T-helper 17 cell (primary cell): ENCODE measurements around the gene MRPL17. TPM values are rescaled to one million over a fixed set of nuclear protein-coding genes. Genes with fewer than 3 reads are reported as not detected.
A peak's percentile ranks its signal among the peaks of the same experiment; 100 is the strongest.

ENCODE experiments used
- ATAC-seq: fragments of 150-1000 bp; cut with Tn5 transposase; 2 replicates; pipeline ENCODE4 v1.10.0; 2021; ENCODE audit warnings: mild to moderate bottlenecking, moderate library complexity
- DNase-seq, 3 donors: peaks; one replicate each; pipeline versions ENCODE4 v3.0.0 to v3.0.0-alpha.2; 2020 to 2021
- H3K9me3 ChIP-seq: one replicate; pipeline ENCODE4 v1.7.0; 2013; ENCODE audit warnings: low read length, mild to moderate bottlenecking; ENCODE audit not compliant: control insufficient read depth, poor library complexity, severe bottlenecking
- H3K27ac Mint-ChIP-seq: one replicate; pipeline ENCODE4 v1.8.0; 2022; ENCODE audit warnings: mild to moderate bottlenecking, moderate library complexity, mixed read lengths
- H3K27me3 Mint-ChIP-seq: one replicate; pipeline ENCODE4 v1.8.0; 2022; ENCODE audit warnings: mixed read lengths
- H3K36me3 Mint-ChIP-seq: one replicate; pipeline ENCODE4 v1.8.0; 2022; ENCODE audit warnings: low read depth, mixed read lengths
- H3K4me1 Mint-ChIP-seq: one replicate; pipeline ENCODE4 v1.8.0; 2022; ENCODE audit warnings: mild to moderate bottlenecking, mixed read lengths
- H3K4me3 Mint-ChIP-seq: one replicate; pipeline ENCODE4 v1.8.0; 2022; ENCODE audit warnings: mild to moderate bottlenecking, moderate library complexity, mixed read lengths
- total RNA-seq, 4 donors: library from RNA in 2 of 4; stranded (reverse) in 2 of 4; gene quantifications; one replicate each; pipeline ENCODE4 v1.2.3 and lab custom pipeline; 2022 to 2026

Gene MRPL17
- total RNA-seq, 2 donors from 2014 or later: 10.9 TPM

DNA sequence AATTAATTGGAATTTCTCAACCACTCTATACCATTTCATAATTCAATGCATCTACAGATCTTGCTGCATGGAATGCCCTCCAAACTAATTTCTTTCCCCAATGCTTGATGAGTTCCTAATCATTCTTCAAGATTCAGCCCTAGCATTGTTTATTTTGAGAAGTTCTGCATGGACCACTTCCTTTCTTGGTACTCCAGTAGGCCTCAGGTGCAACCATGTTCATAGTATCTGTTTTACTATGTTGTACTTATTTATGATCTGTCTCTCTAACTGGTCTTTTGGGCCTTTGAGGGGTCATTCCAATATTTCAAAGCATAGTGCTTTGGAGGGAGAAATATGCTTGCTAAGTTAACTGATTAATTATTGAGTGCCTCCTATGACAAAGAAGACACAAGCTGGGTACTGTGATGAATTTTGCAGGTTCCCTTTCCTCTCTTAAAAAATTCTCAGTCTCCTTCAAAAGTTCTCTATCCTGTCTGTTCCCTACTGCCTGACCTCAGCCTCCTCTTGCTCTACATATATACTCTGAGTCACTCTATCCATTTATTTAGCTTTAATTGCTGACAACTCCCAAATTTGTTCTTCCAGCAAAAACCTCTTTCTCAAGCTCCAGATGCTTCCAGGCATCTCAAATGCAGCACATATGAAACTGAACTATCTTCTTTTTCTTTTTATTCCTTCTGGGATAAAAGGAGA lies 9.5 kb downstream of the MRPL17 start:
- H3K4me1 Mint-ChIP-seq: peaks cover 42% of the 10 kb centered on the region
- DNase-seq (no peak), ATAC-seq (no peak)
- H3K36me3 Mint-ChIP-seq: no peaks in the 10 kb centered on the region
- H3K27ac Mint-ChIP-seq: peak overlapping the region; percentile 75
- no peaks in the 10 kb centered on the region for H3K27me3 Mint-ChIP-seq
- H3K4me3 Mint-ChIP-seq: peak overlapping the region; percentile 69
- no peaks in the 10 kb centered on the region for H3K9me3 ChIP-seq

DNA sequence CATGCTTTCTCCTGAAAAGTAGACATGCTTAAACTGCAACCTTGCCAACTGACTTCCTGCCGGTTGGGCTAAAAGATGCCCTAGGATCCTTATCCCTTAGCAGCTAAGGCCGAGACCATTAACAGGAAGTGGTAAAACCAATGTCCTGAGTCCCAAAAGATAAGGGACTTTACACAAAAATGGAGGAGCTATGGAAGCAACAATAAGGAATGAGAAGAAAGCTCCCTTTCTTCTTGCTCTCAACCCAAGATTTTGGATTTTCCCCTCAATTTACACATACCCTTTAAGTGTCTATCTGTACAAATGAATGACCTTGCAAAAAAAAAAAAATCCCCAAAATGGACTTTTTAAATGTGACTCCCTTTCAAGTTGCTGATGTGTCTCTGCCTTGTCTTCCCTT lies 11.1 kb downstream of the MRPL17 start:
- Mint-ChIP-seq H3K4me3 (no peak overlapping the region), H3K4me1 (peaks cover 46% of the 10 kb centered on the region), H3K36me3 (no peaks in the 10 kb centered on the region), H3K27ac (peak overlapping the region; percentile 39), H3K27me3 (no peaks in the 10 kb centered on the region)
- DNase-seq (no peak), ATAC-seq (no peak)
- H3K9me3 ChIP-seq: no peaks in the 10 kb centered on the region

DNA sequence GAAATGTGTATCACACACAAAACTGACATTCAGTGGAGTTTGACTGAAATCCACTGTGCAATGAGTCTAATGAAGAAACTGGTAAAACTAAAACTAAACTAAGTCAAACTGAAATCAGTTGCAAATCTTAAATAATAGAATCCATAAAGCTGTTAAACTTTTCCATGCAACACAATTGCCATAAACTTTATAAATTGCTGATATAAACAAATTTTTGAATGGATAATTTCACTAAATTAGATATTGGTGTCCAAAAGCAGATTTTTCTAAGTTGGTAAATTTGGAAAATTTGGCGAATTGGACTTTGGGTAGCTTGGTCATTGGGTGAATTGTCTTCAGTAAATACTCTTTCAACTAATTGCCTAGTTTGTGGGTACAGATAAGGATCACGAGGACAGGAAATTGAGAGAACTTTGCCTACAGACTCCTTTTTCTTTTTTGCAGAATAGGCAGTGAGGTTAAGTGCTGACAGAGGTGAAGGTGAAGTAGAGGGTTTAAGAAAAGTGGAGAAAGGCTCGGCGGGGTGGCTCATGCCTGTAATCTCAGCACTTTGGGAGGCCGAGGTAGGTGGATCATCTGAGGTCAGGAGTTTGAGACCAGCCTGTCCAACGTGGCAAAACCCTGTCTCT lies 12.8 kb downstream of the MRPL17 start:
- peaks cover 57% of the 10 kb centered on the region for H3K4me1 Mint-ChIP-seq
- H3K9me3 ChIP-seq: no peaks in the 10 kb centered on the region
- ATAC-seq (no peak), DNase-seq (no peak)
- no peaks in the 10 kb centered on the region for H3K27me3 Mint-ChIP-seq
- peak overlapping the region; percentile 63 for H3K4me3 Mint-ChIP-seq
- peak overlapping the region; percentile 39 for H3K27ac Mint-ChIP-seq
- no peaks in the 10 kb centered on the region for H3K36me3 Mint-ChIP-seq

DNA sequence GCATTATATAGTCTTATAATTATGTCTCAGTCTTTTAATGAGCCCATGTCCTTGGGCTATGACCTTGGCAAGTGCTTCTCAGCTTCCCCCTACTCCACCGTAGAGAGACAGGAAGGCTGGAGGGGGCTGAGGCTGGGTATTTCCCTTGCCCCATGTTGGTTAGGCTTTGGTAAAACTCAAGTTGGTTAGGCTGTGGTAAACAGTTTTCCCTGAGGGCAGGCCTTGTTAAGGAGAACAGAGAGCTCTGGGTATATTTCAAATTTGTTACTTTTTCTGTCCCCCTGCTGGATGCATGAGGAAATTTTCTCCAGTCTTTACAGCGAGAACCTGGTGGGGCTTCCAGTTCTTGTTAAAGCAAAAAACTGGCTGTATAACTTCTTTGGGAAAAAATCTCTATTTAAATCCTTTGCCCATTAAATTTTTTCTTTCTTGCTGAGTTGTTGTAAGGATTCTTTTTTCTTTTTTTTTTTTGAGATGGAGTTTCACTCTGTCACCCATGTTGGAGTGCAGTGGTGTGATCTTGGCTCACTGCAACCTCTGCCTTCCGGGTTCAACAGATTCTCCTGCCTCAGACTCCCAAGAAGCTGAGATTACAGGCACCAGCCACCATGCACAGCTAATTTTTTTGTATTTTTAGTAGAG lies 15.3 kb downstream of the MRPL17 start:
- Mint-ChIP-seq H3K27me3 (no peaks in the 10 kb centered on the region), H3K27ac (peak overlapping the region; percentile 84), H3K4me1 (peaks cover 40% of the 10 kb centered on the region), H3K36me3 (no peaks in the 10 kb centered on the region), H3K4me3 (peak overlapping the region; percentile 43)
- peak; percentile 91 for ATAC-seq
- no peaks in the 10 kb centered on the region for H3K9me3 ChIP-seq
- DNase-seq: no peak

DNA sequence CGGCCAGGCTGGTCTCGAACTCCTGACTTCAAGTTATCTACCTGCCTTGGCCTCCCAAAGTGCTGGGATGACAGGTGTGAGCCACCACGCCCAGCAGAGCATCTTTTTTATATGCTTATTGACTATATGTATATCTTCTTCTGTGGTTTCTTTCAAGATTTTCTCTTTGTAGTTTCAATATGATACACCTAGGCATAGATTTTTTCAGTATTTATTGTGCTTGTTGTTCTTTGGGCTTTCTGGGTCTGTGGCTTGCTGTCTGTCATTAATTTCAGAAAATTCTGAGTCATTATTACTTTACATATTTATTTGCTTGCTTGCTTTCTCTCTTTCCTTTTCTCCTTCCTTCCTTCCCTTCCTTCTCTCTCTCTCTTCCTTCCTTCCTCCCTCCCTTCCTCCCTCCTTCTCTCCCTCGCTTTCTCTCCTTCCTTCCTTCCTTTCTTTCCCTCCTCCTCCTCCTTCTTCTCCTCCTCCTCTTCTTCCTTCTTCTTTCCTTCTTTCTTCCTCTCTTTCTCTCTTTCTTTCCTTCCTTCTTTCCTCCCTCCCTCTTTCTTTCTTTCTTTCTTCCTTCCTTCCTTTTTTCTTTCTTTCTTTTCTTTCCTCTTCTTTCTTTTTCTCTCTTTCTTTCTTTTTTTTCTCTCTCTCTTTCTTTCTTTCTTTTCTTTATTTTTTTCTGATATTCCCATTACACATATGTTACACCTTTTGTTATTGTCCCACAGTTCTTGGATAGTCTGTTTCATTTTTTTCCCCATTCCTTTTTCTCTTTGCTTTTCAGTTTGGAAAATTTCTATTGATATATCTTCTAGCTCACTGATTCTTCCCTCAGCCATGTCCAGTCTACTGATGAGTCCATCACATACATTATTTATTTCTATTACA lies 16.6 kb downstream of the MRPL17 start:
- ATAC-seq: peak; percentile 37
- no peaks in the 10 kb centered on the region for H3K9me3 ChIP-seq
- H3K4me1 Mint-ChIP-seq: peaks cover 33% of the 10 kb centered on the region
- peak overlapping the region; percentile 84 for H3K27ac Mint-ChIP-seq
- H3K4me3 Mint-ChIP-seq: no peak overlapping the region
- no peaks in the 10 kb centered on the region for H3K36me3 Mint-ChIP-seq
- DNase-seq: no peak
- no peaks in the 10 kb centered on the region for H3K27me3 Mint-ChIP-seq

DNA sequence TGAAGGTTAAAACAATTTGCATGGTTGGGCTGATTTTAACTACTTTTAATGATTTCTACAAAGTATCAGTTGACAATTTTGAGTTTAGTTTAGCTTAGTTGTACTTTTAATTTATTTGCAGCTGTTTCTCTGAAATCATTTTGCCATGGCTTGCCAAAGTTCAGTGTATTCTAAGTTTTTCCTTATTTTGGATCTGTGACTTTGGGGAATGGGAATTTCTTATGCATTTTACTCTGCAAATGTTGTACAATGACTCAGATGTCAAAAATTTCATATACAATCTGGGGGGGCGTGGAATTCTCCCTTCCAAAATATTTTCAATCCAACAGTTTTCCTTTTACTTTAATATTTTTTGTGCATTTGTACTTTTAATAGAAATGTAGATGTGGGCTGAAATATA lies 18.6 kb downstream of the MRPL17 start:
- Mint-ChIP-seq H3K4me3 (no peak overlapping the region), H3K36me3 (no peaks in the 10 kb centered on the region), H3K4me1 (peaks cover 21% of the 10 kb centered on the region), H3K27ac (no peak overlapping the region), H3K27me3 (no peaks in the 10 kb centered on the region)
- DNase-seq (no peak), ATAC-seq (no peak)
- H3K9me3 ChIP-seq: no peaks in the 10 kb centered on the region

DNA sequence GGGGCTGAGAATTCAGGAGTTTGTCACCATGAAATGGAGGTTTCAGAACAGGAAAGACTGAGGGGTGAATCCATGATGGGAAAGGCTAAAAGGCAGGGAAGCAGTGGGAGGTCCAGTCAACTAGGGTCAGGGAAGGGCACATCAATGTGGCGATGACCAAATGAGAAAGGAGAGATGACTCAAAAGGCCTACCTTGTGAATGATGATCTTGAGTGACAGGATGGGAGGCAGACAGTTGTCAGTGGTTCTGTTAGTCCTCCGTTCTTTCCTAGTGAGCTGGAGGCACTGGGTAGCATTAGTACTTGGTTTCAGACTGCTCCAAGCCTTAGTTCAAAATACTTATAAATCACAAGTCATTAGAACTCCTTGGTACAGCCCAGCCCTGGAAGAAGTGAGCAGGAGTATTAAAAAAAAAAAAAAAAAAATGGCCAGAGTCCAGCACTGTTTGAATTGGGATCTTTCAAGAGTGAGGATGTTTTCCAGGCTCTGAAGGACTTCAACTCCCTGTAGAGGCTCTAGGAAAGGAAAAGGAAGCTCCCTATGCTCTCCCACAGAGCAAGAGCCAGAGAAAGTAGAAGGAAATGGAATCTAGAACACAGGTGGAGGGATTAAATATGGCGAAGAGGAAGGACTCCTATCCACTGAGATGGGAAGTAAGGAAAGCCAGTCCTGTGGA lies 19.2 kb downstream of the MRPL17 start:
- Mint-ChIP-seq H3K36me3 (no peaks in the 10 kb centered on the region), H3K4me3 (no peak overlapping the region), H3K27ac (peak overlapping the region; percentile 51), H3K4me1 (peaks cover 21% of the 10 kb centered on the region), H3K27me3 (no peaks in the 10 kb centered on the region)
- H3K9me3 ChIP-seq: no peaks in the 10 kb centered on the region
- no peak for DNase-seq
- no peak for ATAC-seq

DNA sequence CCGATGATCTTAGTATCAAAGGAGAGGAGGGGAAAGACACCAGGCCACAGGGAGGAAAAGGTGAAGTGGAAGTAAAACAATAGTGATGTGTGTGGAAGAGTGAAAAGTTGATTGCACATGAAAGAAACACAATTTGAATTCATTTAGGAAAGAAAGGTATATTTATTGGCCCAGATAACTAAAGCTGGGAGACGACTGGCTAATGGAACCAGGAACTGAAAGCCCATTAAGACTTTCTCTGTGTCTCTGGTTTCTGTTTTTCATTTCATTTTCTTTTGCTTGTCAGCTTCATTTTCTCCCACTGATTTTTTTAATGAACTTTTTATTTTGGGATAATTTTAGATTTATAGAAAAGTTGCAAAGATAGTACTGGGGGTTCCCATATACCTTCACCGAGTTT lies 22.4 kb downstream of the MRPL17 start:
- H3K4me1 Mint-ChIP-seq: peaks cover 14% of the 10 kb centered on the region
- H3K4me3 Mint-ChIP-seq: no peak overlapping the region
- H3K9me3 ChIP-seq: no peaks in the 10 kb centered on the region
- DNase-seq (no peak), ATAC-seq (no peak)
- H3K36me3 Mint-ChIP-seq: peaks cover 6% of the 10 kb centered on the region
- no peaks in the 10 kb centered on the region for H3K27me3 Mint-ChIP-seq
- no peak overlapping the region for H3K27ac Mint-ChIP-seq

DNA sequence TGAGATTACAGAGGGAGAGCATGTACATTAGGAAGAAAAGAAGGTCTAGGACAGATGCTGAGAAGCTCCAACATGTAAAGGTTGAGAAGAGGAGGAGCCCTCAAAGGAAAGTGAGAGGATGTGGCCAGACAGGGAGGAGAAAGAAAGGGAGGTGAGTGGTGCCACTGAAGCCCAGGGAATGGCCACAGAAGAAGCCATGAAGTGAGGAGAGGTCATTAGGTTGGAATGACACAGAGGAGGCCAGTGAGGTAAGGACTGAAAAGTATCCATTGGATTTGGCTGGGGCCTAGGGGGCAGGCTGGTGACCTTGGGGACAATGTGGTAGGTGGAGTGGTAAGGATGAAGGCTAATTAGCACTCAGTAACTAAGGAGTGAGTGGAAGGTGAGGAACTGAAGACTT lies 24.5 kb downstream of the MRPL17 start:
- ATAC-seq (no peak), DNase-seq (no peak)
- Mint-ChIP-seq H3K4me1 (peaks cover 11% of the 10 kb centered on the region), H3K27me3 (no peaks in the 10 kb centered on the region), H3K4me3 (no peak overlapping the region), H3K36me3 (peaks cover 6% of the 10 kb centered on the region), H3K27ac (no peak overlapping the region)
- no peaks in the 10 kb centered on the region for H3K9me3 ChIP-seq

DNA sequence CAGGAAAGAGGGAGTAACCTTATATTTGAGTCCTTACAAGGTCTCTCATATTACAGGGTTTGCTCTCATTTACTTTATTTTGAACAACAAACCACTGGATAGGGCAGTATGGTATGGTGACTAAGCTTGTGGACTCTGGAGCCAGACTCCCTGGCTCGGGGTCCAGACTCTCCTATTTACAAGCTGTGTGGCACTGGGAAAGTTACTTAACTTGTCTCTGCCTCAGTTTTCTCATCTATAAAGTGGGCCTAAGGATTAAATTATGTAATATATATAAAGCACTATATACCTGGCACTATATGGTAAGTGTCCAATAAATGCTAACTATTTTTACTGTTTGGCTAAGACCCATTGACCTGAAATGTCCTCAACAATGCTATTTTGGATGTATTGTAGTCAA lies 25.8 kb downstream of the MRPL17 start:
- no peaks in the 10 kb centered on the region for H3K9me3 ChIP-seq
- Mint-ChIP-seq H3K27ac (no peak overlapping the region), H3K4me1 (peaks cover 11% of the 10 kb centered on the region), H3K4me3 (peak overlapping the region; percentile 43), H3K36me3 (peaks cover 6% of the 10 kb centered on the region), H3K27me3 (no peaks in the 10 kb centered on the region)
- DNase-seq: no peak
- no peak for ATAC-seq

DNA sequence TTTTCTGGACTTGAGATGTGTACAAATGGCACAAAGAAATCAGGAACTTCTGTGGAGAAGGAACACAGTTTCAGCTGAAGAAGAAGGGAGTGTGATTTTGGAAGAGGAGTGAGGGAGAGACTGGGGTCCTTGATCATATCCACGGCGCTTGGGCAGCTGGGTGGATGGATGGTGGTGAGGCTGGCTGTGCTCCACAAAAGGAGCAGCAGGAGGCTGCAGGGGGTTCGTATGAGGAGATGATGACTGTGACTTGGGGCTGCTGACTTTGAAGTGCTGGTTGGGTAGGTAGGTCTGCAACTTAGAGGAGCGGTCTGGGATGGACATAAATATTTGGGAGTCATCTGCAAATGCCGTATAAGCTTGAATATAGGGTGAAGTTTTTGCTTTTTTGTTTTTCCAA lies 26.2 kb downstream of the MRPL17 start:
- peak overlapping the region; percentile 43 for H3K4me3 Mint-ChIP-seq
- ATAC-seq (no peak), DNase-seq (no peak)
- no peaks in the 10 kb centered on the region for H3K9me3 ChIP-seq
- H3K36me3 Mint-ChIP-seq: peaks cover 6% of the 10 kb centered on the region
- peak overlapping the region; percentile 48 for H3K27ac Mint-ChIP-seq
- H3K27me3 Mint-ChIP-seq: no peaks in the 10 kb centered on the region
- H3K4me1 Mint-ChIP-seq: peaks cover 11% of the 10 kb centered on the region

DNA sequence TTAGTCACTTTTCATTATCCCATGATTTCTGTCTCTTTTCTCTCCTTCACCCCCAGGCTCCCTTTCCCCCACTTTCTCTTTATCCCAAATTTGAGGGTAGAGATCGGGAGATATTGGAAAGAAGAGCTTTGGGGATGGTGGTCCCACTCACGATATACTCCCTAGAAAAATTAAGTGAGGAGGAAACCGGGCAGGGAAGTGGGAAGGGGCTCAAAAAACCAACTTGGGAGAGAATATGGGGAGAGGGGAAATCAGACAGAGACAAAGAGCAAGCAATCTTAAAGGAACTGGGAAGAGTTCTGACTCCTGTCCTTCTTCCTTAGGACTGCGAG lies 26.6 kb downstream of the MRPL17 start:
- peak overlapping the region; percentile 48 for H3K27ac Mint-ChIP-seq
- H3K27me3 Mint-ChIP-seq: no peaks in the 10 kb centered on the region
- ATAC-seq (no peak), DNase-seq (no peak)
- no peaks in the 10 kb centered on the region for H3K9me3 ChIP-seq
- peaks cover 11% of the 10 kb centered on the region for H3K4me1 Mint-ChIP-seq
- H3K36me3 Mint-ChIP-seq: peaks cover 6% of the 10 kb centered on the region
- H3K4me3 Mint-ChIP-seq: peak overlapping the region; percentile 92
